ENCODE measurements around the gene LGR4.
A peak's percentile ranks its signal among the peaks of the same experiment; 100 is the strongest.

Gene LGR4

DNA sequence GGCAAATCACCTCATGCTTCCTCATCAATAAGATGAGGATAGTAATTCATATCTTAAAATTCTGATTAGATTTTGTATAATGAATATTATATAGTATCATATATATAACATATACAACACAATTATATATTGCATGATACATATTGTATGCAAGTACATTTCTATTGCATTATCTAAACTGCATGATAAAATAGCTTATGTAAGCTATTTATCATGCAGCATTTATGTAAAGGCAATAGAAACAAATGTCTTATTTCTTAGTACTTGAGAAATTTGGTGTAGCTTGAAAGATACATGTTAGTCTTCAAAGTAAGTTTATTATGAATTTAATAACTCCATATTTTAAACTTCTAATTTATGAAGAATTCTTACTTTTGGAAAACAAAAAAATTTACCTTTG is 28.5 kb upstream of the LGR4 start:
- H3K4me3 ChIP-seq (ENCODE audit: low read depth, low read length): no peak overlapping the region
- TF ChIP-seq, protein P1, sequence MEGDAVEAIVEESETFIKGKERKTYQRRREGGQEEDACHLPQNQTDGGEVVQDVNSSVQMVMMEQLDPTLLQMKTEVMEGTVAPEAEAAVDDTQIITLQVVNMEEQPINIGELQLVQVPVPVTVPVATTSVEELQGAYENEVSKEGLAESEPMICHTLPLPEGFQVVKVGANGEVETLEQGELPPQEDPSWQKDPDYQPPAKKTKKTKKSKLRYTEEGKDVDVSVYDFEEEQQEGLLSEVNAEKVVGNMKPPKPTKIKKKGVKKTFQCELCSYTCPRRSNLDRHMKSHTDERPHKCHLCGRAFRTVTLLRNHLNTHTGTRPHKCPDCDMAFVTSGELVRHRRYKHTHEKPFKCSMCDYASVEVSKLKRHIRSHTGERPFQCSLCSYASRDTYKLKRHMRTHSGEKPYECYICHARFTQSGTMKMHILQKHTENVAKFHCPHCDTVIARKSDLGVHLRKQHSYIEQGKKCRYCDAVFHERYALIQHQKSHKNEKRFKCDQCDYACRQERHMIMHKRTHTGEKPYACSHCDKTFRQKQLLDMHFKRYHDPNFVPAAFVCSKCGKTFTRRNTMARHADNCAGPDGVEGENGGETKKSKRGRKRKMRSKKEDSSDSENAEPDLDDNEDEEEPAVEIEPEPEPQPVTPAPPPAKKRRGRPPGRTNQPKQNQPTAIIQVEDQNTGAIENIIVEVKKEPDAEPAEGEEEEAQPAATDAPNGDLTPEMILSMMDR (IDR thresholded peaks at IDR 0.05; ENCODE audit: low read depth, low read length, missing control alignments): no peak
- DNase-seq (ENCODE audit: low read depth): no peak

GRCh38 chr11:27497911-27498310 is 25.3 kb upstream of the LGR4 start:
- TF ChIP-seq, protein P1 (IDR thresholded peaks at IDR 0.05; ENCODE audit: low read depth, low read length, missing control alignments): no peak
- DNase-seq (ENCODE audit: low read depth): no peak
- H3K4me3 ChIP-seq (ENCODE audit: low read depth, low read length): no peak overlapping the region

GRCh38 chr11:27497284-27497866 is 24.8 kb upstream of the LGR4 start:
- H3K4me3 ChIP-seq (ENCODE audit: low read depth, low read length): no peak overlapping the region
- TF ChIP-seq, protein P1 (IDR thresholded peaks at IDR 0.05; ENCODE audit: low read depth, low read length, missing control alignments): peak; percentile 35
- DNase-seq (ENCODE audit: low read depth): no peak

GRCh38 chr11:27496461-27496860 is 23.9 kb upstream of the LGR4 start:
- TF ChIP-seq, protein P1 (IDR thresholded peaks at IDR 0.05; ENCODE audit: low read depth, low read length, missing control alignments): no peak
- H3K4me3 ChIP-seq (ENCODE audit: low read depth, low read length): no peak overlapping the region
- no peak for DNase-seq (ENCODE audit: low read depth)

DNA sequence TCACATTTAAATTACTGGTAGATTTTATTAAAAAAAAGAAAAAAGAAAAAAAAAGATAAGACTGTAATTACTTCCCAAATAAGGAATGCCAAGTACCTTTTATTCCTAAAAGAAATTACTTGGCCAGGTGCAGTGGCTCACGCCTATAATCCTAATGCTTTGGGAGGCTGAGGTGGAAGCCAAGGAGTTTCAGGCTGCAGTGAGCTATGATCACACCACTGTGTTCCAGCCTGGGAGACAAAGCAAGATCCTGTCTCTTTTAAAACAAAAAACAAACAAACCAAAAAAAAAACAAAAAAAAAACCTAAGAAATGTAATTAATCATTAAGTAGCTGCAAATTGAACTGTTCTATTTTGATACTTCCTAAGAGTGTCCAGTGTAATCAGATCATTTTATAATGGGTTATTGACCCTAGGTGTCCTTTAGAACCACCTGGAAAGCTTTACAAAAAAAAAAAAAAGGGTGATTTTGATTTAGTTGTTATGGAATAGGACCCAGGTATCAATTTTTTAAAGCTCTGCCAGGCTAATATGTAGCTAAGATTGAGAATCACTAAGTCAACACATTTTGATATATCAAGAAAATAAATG is 23.2 kb upstream of the LGR4 start:
- no peak overlapping the region for H3K4me3 ChIP-seq (ENCODE audit: low read depth, low read length)
- TF ChIP-seq, protein P1 (IDR thresholded peaks at IDR 0.05; ENCODE audit: low read depth, low read length, missing control alignments): no peak
- DNase-seq (ENCODE audit: low read depth): no peak

GRCh38 chr11:27489092-27489491 is 16.5 kb upstream of the LGR4 start:
- DNase-seq (ENCODE audit: low read depth): no peak
- no peak overlapping the region for H3K4me3 ChIP-seq (ENCODE audit: low read depth, low read length)
- TF ChIP-seq, protein P1 (IDR thresholded peaks at IDR 0.05; ENCODE audit: low read depth, low read length, missing control alignments): no peak

DNA sequence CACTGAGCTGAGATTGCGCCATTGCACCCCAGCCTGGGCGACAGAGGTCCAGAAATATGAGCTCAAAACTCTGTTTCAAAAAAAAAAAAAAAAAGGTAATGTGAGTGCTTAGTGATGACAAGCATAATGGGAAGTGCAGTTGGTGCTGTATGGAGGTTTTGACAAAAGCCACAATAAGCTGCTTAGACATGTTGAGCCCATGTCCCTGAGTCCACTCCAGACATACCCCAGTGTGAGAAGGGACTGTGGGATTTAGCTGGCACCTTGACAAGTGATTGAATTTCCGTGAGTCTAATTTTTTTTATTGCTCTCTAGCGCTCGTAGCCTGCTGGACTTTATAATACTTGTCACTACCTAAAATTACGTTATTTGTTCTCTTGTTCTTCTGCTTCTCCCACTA is 15.1 kb upstream of the LGR4 start:
- H3K4me3 ChIP-seq (ENCODE audit: low read depth, low read length): no peak overlapping the region
- no peak for DNase-seq (ENCODE audit: low read depth)
- TF ChIP-seq, protein P1 (IDR thresholded peaks at IDR 0.05; ENCODE audit: low read depth, low read length, missing control alignments): no peak
